Activated CD4-positive, alpha-beta T cell treated with anti-CD3 and anti-CD28 coated beads for 4 hours (primary cell): Measurements from ENCODE around the gene TK2.
A peak's percentile ranks its signal among the peaks of the same experiment; 100 is the strongest.
"Not testable (repeated sequence)": the region's sequence is repeated elsewhere in the genome, so short reads cannot be mapped to it uniquely, and the experiment has no call there.

Experiments used
- DNase-seq, 2 donors: peaks; one replicate each; pipeline ENCODE4 v3.0.0-alpha.2; 2020

The TK2 gene

DNA sequence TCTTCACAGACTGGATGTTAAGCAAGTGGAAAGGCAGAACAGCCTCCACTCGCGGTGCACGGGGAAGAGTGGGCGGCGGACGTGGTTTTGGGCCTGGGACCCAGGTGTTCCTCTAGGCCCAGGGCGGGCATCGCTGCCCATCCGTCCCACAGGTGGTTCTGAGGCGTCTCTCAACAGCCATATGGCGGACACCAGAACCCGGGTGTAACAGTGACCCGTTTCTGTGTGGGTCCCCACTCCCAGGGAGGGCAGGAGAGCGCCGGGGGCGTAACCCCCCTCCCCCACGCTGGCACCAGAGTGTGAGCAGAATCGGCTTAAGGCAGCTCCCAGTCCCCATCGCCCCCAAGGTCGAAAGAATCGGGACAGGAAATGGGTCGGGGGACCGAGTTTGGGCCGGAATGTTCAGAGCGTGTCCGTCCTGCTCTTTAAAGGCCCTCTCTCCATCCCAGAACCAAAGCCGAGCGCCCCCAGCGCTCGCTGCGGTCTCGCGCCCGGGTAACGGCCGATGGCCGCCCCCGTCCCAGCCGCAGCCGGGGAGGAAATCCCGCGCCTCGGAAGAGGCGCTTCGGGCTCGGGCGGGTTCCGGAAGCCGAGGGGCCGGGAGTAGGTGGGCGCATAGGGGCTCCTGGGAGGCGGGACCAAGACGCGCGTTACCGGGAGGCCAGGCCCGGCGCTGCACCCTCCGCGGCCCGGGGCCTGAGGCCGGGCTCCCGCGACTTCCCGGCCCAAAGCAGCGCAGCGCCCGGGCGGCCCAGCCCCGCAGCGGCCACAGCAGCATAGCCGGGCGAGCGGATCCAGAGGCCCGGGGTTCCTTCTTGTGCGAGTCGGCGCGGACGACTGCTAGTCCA is at the start of gene TK2:
Gene TK2 (minus strand): TSS at position 839 of the 848 bp plus-strand sequence. CDS start 61 bp downstream, at position 778.
- peak; percentile 54 to 65 for DNase-seq

DNA sequence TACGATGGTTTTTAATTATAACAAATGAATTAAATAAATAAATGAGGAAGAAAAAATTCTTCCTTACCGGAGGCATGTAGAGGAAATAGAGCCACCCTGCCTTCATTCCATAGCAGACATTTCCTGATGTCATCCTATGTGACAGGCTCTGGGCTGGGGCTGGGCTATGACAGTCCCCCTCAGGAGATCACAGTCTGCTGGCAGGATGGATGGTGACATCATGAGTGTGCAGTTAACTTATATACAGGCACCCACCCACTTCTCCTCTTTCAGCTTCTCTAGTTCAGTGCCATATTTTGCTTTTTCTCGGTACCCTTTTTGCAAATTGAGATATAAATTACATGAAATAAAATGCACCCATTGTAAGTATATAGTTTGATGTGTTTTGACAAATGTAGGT is 48.2 kb upstream of the TK2 start:
- DNase-seq = no peak

DNA sequence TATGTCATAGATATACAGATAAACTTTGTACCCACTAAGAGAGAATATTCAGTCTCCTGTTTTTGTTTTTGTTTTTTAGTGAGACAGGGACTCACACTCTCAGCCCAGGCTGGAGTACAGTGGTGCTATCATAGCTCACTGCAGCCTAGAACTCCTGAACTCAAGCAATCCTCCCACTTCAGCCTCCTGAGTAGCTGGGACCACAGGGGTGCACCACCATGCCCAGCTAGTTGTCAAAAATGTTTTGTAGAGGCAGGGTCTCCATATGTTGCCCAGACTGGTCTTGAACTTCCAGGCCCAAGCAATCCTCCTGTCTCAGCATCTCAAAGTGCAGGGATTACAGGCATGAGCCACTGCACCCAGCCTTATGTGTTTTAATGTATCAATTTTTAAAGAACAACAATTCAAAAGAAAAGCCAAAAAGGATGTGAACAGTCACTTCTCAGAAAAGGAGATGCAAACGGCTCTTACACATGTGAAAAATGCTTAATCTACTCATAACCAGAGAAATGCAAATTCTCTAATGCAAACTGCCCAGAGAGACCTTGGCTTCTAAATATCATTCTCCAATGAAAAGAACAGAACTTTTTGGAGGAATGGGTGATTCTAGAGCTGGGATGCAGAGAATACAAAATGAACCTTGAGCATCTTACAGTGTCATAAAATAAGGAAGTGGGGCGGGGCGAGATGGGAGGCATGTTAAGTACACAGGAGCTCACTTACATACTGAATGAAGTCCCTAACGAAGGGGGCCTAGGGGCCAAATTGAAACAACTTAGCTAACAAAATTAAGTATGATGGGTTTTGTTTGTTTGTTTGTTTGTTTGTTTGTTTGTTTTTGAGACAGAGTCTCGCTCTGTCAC is 47.3 kb upstream of the TK2 start:
- no peak for DNase-seq

DNA sequence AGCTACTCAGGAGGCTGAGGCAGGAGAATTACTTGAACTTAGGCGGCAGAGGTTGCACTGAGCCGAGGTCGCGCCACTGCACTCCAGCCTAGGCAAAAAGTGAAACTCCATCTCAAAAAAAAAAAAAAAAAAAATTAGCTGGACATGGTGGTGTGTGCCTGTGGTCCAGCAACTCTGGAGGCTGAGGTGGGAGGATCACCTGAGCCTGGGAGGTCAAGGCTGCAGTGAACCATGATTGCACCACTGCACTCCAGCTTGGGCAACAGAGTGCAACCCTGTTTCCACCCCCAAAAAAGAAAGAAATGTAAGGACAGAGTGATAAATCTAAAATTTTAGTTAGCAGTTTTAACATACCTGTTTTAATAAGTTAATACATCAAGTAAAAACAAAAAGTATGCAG is 46.6 kb upstream of the TK2 start:
- not testable (repeated sequence) for DNase-seq

DNA sequence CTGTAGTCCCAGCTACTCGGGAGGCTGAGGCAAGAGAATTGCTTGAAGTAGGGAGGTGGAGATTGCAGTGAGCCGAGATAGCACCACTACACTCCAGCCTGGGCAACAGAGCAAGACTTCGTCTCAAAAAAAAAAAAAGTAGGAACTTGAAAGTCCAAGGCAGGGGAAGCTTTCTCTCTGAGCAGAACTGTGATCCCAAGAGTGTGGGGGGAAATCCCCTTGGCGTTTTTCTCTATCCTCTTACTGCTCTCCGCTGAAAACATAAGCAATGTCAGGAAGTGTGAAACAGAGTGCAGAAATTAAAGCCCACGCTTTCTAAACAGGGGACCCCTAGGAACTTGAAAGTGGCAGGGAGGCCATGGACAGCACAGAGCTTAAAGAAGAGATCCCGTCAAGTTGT is 44.8 kb upstream of the TK2 start:
- DNase-seq = no peak

DNA sequence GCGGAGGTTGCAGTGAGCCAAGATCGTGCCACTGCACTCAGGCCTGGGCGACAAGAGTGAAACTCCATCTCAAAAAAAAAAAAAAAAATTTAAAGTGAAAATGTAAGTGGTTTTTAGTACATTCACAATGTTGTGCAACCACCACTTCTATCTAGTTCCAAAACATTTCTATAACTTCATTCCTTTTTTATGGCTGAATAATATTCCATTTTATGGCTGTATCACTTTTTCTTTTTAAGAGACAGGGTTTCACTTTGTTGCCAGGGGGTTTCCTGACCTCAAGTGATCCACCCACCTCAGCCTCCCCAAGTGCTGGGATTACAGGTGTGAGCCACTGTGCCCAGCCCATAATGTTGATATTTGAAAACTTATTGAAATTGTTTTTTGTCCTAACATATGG is 42.9 kb upstream of the TK2 start:
- DNase-seq = no peak

DNA sequence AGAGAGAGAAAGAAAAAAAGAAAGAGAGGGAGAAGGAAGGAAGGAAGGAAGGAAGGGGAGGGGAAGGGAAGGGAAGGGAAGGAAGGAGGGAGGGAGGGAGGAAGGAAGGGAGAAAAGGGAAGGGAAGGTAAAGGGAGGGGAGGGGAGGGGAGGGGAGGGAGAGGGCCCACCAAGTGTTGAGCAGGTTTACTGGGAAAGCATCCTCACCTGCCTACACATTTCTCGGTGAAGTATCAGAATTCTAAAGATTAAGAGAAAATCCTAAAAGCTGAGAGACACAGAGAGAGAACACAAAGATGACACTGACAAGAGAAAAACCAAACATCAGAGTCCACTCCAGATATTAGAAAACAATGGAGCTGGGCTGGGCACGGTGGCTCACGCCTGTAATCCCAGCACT is 42.3 kb upstream of the TK2 start:
- no peak for DNase-seq

DNA sequence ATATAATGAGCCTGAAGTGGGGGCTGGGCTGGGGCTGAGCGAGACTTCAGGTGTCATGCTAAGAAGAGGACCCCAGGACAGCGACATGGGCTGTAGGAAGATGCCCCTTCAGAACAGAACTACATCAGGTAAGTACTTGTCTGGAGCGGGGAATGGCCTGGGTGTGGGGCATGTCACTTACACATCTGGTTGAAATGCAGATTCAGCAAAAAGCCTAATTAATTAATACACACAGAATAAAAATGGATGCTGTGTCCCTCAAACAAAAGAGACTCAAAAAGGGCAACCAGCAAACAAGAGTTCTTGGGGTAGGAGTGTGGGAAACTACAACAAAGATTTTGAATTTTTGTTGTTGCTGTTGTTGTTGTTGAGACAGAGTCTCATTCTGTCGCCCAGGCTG is 41.1 kb upstream of the TK2 start:
- DNase-seq = no peak

DNA sequence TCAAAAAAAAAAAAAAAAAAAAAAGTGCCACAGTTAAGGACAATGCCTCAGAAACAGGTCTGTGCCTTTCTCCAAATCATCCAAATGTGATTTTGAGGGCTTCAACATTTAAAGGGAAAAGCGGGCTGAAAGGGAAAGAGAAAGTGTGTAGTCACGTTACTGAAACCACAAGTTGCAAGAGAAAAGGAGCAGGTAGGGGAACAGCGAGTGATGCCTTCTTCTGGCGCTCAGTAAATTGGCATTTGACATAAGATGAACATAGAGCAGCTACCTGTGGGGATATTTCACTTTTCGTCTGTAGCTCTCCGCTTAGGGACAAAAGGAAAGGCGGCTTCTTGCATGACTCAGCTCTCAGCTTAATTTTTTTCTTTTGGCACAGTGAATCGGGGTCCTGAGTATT is 40.4 kb upstream of the TK2 start:
- peak; percentile 27 for DNase-seq

DNA sequence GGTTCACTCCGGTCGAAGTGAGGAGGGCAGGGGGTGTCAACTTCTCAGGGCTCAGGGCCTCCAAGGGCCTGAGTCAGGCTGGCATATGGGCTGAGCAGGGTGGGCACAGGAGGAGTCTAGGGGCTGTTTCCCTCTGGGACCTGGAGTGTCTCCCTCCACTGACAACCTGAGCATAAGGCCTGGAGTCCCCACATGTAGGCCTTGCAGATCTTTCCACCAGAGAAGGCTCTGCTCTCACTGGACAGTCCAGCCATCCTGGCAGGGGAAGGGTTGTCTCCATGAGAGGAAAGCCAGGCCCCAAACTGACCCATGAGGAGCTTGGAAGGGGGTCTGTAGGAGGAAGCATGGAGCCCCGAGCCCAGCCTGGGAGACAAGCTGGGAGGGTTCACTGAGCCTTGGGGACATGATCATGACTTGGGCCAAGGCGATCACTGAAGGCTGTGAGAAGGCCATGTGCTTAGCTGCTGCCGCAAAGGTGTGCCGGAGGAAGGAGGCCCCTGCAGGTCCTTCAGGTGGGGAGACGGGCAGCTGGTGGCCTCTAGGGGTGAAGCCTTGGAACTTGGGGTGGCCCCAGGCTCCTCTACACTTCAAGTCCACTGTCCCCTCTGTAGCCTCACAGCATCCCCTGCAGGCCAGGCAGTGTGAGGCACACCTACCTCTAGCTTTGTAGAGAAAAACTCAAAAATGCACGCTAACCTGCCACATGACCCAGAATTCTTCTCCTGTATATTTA is 39.2 kb upstream of the TK2 start:
- peak; percentile 57 to 63 for DNase-seq

DNA sequence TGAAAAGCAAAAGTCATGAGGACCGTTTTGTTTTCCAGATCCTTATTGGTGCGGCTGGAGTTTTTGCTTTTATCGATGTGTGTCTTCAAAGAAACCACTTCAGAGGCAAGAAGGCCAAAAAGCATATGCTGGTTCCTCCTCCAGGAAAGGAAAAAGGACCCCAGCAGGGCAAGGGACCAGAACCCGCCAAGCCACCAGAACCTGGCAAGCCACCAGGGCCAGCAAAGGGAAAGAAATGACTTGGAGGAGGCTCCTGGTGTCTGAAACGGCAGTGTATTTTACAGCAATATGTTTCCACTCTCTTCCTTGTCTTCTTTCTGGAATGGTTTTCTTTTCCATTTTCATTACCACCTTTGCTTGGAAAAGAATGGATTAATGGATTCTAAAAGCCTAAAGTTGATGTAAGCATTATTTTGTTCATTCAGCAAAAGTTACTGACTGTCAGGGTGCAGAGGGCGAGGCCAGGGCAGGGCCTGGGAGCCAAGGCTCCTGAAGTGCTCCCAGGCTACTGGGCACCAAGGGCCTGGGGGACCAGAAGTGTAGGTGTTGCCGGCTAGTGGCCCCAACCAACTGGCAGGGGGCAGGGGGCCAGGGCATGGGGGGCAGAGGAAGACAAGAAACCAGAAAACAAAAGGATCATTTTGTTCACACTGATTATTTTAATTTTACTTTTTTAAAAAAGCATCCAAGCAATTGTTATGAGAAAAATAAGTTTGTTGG is 38.1 kb upstream of the TK2 start:
- DNase-seq = no peak

DNA sequence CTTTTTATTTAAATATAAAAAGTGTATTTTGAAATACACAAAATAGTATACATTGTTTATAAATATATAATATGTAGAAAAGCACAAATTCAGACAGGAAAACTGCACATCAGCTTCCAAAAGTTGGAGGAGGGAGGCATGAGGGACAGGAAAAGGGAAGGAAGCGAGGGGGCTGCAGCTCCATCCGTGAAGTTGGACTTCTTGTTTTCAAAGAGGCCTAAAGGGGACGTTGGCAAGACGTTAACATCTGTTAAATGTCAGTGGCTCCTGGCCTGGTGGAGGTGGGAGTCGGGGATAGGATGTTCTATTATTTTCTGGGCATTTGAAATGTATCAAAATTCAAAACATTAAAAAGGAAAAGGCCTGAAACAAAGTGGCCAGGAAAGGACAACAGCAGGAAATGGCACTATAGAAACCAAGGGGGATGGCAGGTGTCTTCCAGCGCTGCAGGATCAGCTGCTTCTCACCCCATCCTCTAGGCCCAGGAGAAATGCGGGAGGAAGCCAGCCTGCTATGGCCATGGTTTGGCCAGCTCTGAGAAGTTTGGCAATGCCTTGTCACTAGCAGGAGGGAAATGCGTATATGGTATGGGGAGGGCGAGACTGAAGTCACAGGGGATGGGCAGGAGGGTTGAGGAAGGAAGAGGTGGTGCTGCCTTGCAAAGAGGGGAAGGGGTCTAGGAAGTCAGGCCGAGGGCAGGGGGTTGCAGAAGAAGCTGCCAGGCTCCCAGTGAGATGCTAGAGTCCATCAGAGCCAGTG is 35.7 kb upstream of the TK2 start:
- no peak for DNase-seq

DNA sequence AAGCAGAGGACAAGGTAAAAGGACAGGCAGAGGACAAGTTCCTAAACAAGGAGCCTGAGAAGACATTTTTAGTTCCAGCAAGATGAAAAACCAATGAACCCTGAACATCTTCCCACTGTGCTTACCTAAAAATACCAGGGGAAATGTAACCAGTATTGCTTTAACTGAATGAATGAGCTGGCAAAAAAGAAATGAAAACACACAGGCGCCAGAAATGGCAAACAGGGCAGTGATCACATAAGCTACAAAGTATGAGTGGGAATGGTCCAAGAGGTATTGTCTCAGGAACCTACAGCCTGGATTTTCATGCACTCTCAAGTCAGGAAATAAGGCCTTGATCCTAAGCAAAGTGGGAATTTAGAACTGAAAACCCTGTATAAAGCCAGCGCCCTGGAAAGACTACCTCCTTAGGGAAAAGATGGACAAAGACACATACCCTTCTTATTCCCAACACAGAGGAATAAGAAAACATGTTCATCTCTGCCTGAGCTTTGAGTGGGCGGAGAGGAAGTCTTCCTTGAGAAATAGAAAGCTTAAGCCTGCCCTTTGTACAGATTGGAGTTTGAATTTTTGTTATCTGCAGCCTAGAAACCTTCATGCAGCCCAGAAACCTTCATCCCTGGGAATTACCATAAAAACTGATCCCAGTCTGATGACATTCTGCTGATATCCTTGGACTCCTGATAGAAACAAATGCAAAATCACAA is 31.5 kb upstream of the TK2 start:
- no peak for DNase-seq

DNA sequence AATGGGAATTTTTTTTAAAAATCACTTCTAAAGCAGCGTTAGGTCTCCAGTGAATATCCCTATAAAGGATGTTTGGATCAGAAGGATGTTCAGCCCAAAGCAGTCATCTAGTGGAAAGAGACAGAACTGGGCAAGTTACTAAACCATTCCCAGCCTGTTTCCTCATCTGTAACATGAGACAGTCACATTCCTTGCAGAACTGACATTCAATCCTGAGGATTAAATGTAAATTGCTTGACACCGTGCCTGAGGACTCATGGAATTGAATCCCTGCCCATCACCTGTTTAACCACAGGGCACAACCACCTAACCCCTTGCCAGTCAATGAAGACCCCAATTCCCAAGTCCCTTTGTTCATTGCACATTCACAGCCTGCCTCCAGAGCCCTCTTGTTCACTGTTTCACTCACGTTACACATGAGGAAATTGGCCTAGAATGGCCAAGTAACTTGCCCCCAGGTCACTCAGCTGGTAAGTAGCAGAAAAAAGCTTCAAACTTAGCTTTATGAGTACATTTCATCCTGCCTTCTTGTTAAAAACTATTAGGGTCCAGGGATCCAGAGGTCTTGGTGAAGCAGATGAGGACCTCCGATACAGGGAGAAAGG is 30.8 kb upstream of the TK2 start:
- no peak for DNase-seq

DNA sequence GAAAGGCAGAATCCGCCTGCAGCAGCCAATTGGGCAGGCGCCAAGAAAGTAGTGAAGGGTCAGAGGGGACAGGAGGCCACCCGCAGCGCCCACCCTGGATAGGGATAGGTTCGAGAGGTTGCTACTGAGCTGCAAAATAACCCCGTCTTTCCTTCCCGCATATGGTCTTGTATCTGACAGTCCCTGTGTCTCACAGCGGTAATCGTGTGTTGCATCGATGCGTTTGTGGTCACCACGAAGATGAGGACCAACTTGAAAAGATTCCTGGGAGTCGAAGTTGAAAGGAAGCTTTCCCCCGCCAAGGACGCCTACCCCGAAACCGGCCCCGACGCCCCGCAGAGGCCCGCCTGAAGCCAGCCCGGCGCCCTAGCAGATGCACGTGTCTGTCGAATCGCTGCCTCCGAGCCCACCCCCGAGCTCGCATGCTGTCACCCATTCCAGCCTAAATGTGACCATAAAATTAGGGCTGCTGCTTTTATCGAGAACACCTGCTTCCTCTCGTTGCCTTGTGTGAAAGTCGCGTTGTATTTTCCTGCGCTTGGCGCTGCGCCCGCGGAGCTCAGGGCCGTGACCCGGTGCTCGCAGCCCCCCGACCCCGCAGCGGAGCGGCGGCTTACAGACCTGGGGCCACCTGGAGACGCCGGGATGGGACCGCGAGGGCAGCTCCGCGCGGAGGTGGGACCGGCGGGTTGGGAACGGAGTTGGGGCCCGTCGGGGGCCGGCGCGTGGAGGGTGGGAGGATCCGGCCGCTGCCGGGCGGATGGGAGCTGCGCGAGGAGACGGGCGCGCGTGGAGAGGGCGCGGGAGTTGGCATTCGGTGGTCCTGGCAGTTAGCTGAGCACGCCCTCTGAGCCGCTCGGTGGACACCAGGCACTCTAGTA is 29.0 kb upstream of the TK2 start, which contains the start of gene CMTM2:
Gene CMTM2 (plus strand): TSS at position 813 of the 881 bp plus-strand sequence. CDS start 145 bp downstream, outside the sequence.
- DNase-seq = peak in 1 of 2 donors; percentile 18

DNA sequence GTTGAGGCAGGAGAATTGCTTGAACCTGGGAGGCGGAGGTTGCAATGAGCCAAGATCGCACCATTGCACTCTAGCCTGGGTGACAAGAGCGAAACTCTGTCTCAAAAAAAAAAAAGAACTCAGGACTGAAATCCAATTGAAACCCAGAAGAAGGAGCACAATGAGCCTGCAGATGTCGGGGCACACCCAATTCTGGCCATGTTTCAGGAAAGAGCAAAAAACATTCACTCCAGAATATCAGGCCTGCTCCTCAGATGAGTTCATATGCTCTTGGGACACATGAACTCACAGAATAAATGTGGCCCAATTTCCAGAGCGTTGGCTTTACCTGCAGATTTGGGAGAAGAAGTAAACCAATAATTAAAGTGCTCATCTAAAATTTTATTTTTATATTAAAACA is 26.4 kb upstream of the TK2 start:
- DNase-seq = no peak

DNA sequence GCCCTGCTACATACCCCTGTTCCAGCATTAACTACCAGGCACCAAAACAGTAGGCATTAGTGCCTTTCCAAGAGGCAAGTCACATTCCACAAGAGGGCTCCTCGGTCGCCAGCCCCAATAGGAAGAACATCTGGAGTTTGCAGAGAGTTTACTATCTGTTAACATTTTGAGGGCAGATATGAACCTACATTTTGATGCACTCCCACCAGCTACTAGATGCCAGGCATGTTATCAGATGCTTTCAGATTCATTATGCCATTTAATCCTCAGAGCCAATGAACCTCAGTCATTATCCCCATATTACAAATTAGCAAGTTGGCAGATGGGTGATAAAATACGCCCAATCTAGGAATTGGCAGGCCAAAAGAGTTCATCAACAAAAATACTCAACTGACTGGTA is 25.1 kb upstream of the TK2 start:
- no peak for DNase-seq

DNA sequence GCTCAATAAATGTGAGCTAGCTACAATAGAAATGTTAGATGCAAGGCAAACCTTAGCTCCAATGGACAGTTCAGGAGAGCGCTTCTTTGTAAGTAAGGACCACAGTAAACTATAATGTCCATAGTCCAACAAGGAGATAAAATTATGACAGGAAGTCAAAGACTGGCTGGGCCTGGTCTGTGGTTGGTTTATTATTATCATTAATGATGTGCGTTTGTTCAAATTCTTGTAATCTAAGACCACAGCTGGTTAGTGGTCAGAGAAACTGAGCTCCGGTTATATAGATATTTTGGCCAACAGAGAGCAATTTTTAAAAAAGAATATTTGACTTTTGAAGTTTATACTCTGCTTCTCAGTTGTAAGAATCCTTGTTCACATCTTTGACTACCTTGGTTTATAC is 24.6 kb upstream of the TK2 start:
- DNase-seq = no peak

DNA sequence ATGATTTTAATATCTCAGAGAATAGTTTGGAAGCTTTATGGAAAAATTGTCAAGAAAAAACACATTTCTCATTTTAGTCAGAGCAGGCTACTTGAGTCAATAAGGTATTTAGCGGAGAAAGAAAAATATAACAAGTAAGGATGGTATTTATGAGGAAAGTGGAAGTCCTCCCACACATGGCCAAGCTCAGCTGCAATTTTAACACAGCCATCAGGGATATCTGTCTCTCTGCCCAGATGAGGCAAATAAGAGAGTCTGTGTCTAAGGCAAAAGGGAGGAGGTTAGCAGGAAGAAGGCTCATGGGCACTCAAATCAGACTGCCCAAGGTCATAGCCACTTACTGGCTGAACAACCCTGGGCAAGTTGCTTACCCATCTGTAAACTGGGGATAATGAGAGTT is 24.2 kb upstream of the TK2 start:
- DNase-seq = no peak

DNA sequence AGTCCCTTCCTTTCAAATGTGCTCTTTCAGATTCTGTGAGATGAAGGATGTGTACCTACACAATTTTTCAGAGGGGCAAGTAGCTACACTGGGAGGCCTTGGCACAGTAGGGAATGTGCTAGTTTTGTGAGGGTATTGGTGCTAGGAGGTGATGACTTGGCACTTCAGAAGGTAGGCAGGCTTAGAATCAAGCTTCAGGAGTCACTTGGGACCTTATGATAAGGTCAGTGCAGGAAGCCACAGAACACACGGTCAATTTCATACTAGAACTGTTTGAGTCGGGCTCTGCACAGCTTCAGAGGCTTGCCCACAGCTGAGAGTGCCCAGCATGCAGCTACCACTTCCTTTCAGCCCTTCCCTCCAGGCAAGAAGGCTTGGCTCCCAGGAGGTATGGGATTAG is 22.4 kb upstream of the TK2 start:
- no peak for DNase-seq
